ENCODE data around the gene NEDD4L.
A peak's percentile ranks its signal among the peaks of the same experiment; 100 is the strongest.

The NEDD4L gene

GRCh38 chr18:58180172-58180571 lies 136.1 kb downstream of the NEDD4L start:
- FAIRE-seq = no peak

GRCh38 chr18:58180738-58181353 lies 136.8 kb downstream of the NEDD4L start:
- FAIRE-seq (peak; percentile 38), DNase-seq (ENCODE audit: low spot score) (peak; percentile 29)

More at GRCh38 chr18:58180172-58180571, 136.1 kb downstream of the NEDD4L start:
- DNase-seq (ENCODE audit: low spot score) = no peak

- FAIRE-seq = no peak
Measured at GRCh38 chr18:58181988-58182387, 138.0 kb downstream of the NEDD4L start.

GRCh38 chr18:58183226-58183625 lies 139.2 kb downstream of the NEDD4L start:
- FAIRE-seq (no peak), DNase-seq (ENCODE audit: low spot score) (no peak)

More at GRCh38 chr18:58181988-58182387, 138.0 kb downstream of the NEDD4L start:
- no peak for DNase-seq (ENCODE audit: low spot score)

- DNase-seq (ENCODE audit: low spot score) (peak; percentile 79), FAIRE-seq (peak; percentile 72)
Measured at GRCh38 chr18:58186258-58186948, 142.4 kb downstream of the NEDD4L start.

- DNase-seq (ENCODE audit: low spot score) = no peak
- no peak for FAIRE-seq
Measured at GRCh38 chr18:58187674-58188073, 143.6 kb downstream of the NEDD4L start.

GRCh38 chr18:58188996-58189395 lies 145.0 kb downstream of the NEDD4L start:
- DNase-seq (ENCODE audit: low spot score) = no peak
- FAIRE-seq = no peak

- FAIRE-seq = peak; percentile 72
- no peak for DNase-seq (ENCODE audit: low spot score)
Measured at GRCh38 chr18:58190842-58191530, 147.0 kb downstream of the NEDD4L start.

- FAIRE-seq = no peak
- no peak for DNase-seq (ENCODE audit: low spot score)
Measured at GRCh38 chr18:58191626-58192025, 147.6 kb downstream of the NEDD4L start.

- FAIRE-seq (no peak), DNase-seq (ENCODE audit: low spot score) (no peak)
Measured at GRCh38 chr18:58192519-58192918, 148.5 kb downstream of the NEDD4L start.

GRCh38 chr18:58194028-58194427 lies 150.0 kb downstream of the NEDD4L start:
- FAIRE-seq (no peak), DNase-seq (ENCODE audit: low spot score) (no peak)

GRCh38 chr18:58195278-58195765 lies 151.3 kb downstream of the NEDD4L start:
- FAIRE-seq (no peak), DNase-seq (ENCODE audit: low spot score) (no peak)

- FAIRE-seq (no peak), DNase-seq (ENCODE audit: low spot score) (no peak)
Measured at GRCh38 chr18:58196164-58196563, 152.1 kb downstream of the NEDD4L start.

- DNase-seq (ENCODE audit: low spot score) = no peak
- FAIRE-seq = no peak
Measured at GRCh38 chr18:58196881-58197872, 153.2 kb downstream of the NEDD4L start.

GRCh38 chr18:58201268-58201667 lies 157.2 kb downstream of the NEDD4L start:
- FAIRE-seq (no peak), DNase-seq (ENCODE audit: low spot score) (no peak)

- FAIRE-seq (peak; percentile 68), DNase-seq (ENCODE audit: low spot score) (peak; percentile 66)
Measured at GRCh38 chr18:58201733-58202730, 158.0 kb downstream of the NEDD4L start.

GRCh38 chr18:58204776-58205442 lies 160.9 kb downstream of the NEDD4L start:
- DNase-seq (ENCODE audit: low spot score) = no peak
- FAIRE-seq = no peak

- FAIRE-seq (no peak), DNase-seq (ENCODE audit: low spot score) (no peak)
Measured at GRCh38 chr18:58205443-58206160, 161.6 kb downstream of the NEDD4L start.
